ENCODE data around the gene SURF6. TPM values are rescaled to one million over a fixed set of nuclear protein-coding genes. Genes with fewer than 3 reads are reported as not detected.

The SURF6 gene
- total and polyA plus RNA-seq, 2 of the 8 experiments (the other 6 are each of a cell fraction or from before 2014, with no cell fraction given) = 6.1 to 23.7 TPM

GRCh38 chr9:133361507-133362092 is 25.6 kb upstream of the SURF6 start:
- Histone ChIP-seq H2BK12ac (ENCODE audit: low read depth, low read length) (no peak overlapping the region), H2AFZ (ENCODE audit: low read length) (no peak overlapping the region), H2BK15ac (ENCODE audit: low read length) (no peak overlapping the region), H3K23ac (ENCODE audit: insufficient read length) (no peak overlapping the region), H3K9me3 (ENCODE audit: insufficient read depth in 2 of 2, low read depth in 1 of 2, low read length in 1 of 2) (no peaks in the 10 kb centered on the region), H3K4me2 (ENCODE audit: insufficient read depth in 1 of 2, low read depth in 2 of 2, low read length in 2 of 2) (no peak overlapping the region), H2BK120ac (replicated peaks; ENCODE audit: low read depth, low read length) (no peak overlapping the region), H4K5ac (ENCODE audit: insufficient read length, low read depth, low read length) (no peak overlapping the region), H3K18ac (ENCODE audit: extremely low read depth, low read length) (no peak overlapping the region), H3K14ac (ENCODE audit: insufficient read length) (no peak overlapping the region), H3K23me2 (ENCODE audit: low read depth, low read length) (no peaks in the 10 kb centered on the region; the same call in 1 of the 2 replicates), H3K27ac (ENCODE audit: low read depth, low read length) (no peak overlapping the region; the same call in 1 of the 2 replicates), H3K56ac (replicated peaks; ENCODE audit: insufficient read length, low read depth, low read length) (no peak overlapping the region), H4K20me1 (replicated peaks in 1 of 2; ENCODE audit: control insufficient read depth in 1 of 2, insufficient read depth in 2 of 2, low read length in 2 of 2) (peaks cover 19 to 27% of the 10 kb centered on the region in 2 experiments), H3K79me1 (ENCODE audit: low read depth, low read length) (peaks cover 7% of the 10 kb centered on the region; the same call in 1 of the 2 replicates), H3K4ac (replicated peaks; ENCODE audit: insufficient read length, low read depth, low read length) (no peak overlapping the region), H4K8ac (ENCODE audit: extremely low read depth, insufficient read depth, low read length) (no peak overlapping the region), H2BK20ac (ENCODE audit: low read length) (no peak overlapping the region), H3K9ac (replicated peaks in 1 of 4; ENCODE audit: extremely low read depth in 1 of 4, low read depth in 3 of 4, low read length in 3 of 4) (no peak overlapping the region), H3K4me1 (replicated peaks in 1 of 4; ENCODE audit: control insufficient read depth in 3 of 4, insufficient read depth in 4 of 4, low read length in 3 of 4) (peaks cover 0 to 8% (median 3%) of the 10 kb centered on the region in 4 experiments; a peak in 4 of 7 replicates), H3K36me3 (ENCODE audit: control insufficient read depth in 2 of 4, insufficient read depth in 4 of 4, low read length in 3 of 4) (peaks cover 15 to 58% (median 44%) of the 10 kb centered on the region in 4 experiments), H2AK5ac (ENCODE audit: low read depth, low read length) (no peak overlapping the region), H4K91ac (replicated peaks; ENCODE audit: insufficient read length, low read length) (no peak overlapping the region), H3K4me3 (ENCODE audit: extremely low read depth in 1 of 4, insufficient read depth in 2 of 4, low read depth in 3 of 4, low read length in 4 of 4) (no peak overlapping the region), H3K27me3 (replicated peaks in 1 of 4; ENCODE audit: control insufficient read depth in 3 of 4, extremely low read depth in 1 of 4, insufficient read depth in 3 of 4, low read length in 3 of 4) (no peaks in the 10 kb centered on the region), H3K79me2 (ENCODE audit: control insufficient read depth in 1 of 2, insufficient read depth in 2 of 2, low read length in 2 of 2) (peaks cover 0 to 15% of the 10 kb centered on the region in 2 experiments; a peak in 1 of 4 replicates), H2BK5ac (ENCODE audit: low read depth, low read length) (no peak overlapping the region)
- WGBS, 2 experiments (ENCODE audit: extremely low coverage in 1 of 2, insufficient coverage in 1 of 2, insufficient read length in 1 of 2, insufficient replicate concordance in 2 of 2, low coverage in 1 of 2, low lambda C conversion rate in 2 of 2, missing lambda C conversion rate in 1 of 2) = 92% methylated on average over 13 of the region's 13 CpGs; no CpG with 5 or more reads in 1 of the 2 experiments
- FAIRE-seq (no peak), DNase-seq (ENCODE audit: low read depth in 1 of 2, low spot score in 2 of 2) (no peak)
- ChIA-PET POLR2A (ENCODE audit: partially characterized antibody) (interaction anchor here (1.0 to 19.9 kb wide), 8 partner anchors 8 to 78 kb away, joined by 3 to 461 read pairs (median 8); partner anchors contain the start of genes MED22, RPL7A, STKLD1 and SURF1), CTCF (ENCODE audit: partially characterized antibody) (interaction anchor here (1.8 to 8.2 kb wide), 5 partner anchors 9 to 43 kb away, joined by 5 to 90 read pairs (median 12); no protein-coding TSS in a partner anchor)
- TF ChIP-seq POU5F1 (IDR thresholded peaks at IDR 0.05; ENCODE audit: low read depth, low read length) (no peak), CBX8 (IDR thresholded peaks at IDR 0.05; ENCODE audit: borderline replicate concordance, low read depth, low read length) (no peak), MAX (IDR thresholded peaks at IDR 0.05) (no peak), ASH2L (IDR thresholded peaks at IDR 0.05; ENCODE audit: low read length) (no peak), SP1 (IDR thresholded peaks at IDR 0.05; ENCODE audit: low read depth, low read length) (no peak), SUZ12 (IDR thresholded peaks at IDR 0.05; ENCODE audit: low read length) (no peak), BCL11A (IDR thresholded peaks at IDR 0.05; ENCODE audit: low read depth in 2 of 2, low read length in 2 of 2) (no peak), NRF1 (IDR thresholded peaks at IDR 0.05; ENCODE audit: low read depth, low read length) (no peak), KDM5A (IDR thresholded peaks at IDR 0.05; ENCODE audit: low read length) (no peak), KDM4A (IDR thresholded peaks at IDR 0.05; ENCODE audit: low read depth, low read length, severe bottlenecking) (no peak), SIX5 (IDR thresholded peaks at IDR 0.05; ENCODE audit: low read depth, low read length) (no peak)
